Right atrium auricular region (tissue), 2 donors: ENCODE data around the gene AIM2. TPM values are rescaled to one million over a fixed set of nuclear protein-coding genes. Genes with fewer than 3 reads are reported as not detected.

ENCODE experiments used
- DNase-seq: peaks from one replicate; pipeline ENCODE4 v3.0.0-alpha.2; 2019; ENCODE audit warnings: low spot score
- H3K27ac ChIP-seq, 2 donors: fragments of 200-600 bp; sonication (generic); 1 replicate in 1 of 2; 2 replicates in 1 of 2; pipeline ENCODE4 v1.5.1; 2016 to 2019
- H3K27me3 ChIP-seq, 2 donors: fragments of 200-600 bp; sonication (generic); one replicate each; pipeline versions ENCODE4 v1.5.1 to v1.6.0; 2017 to 2019
- H3K36me3 ChIP-seq: fragments of 200-600 bp; sonication (generic); one replicate; pipeline ENCODE4 v1.5.1; 2016
- H3K4me1 ChIP-seq, 2 donors: fragments of 200-600 bp; sonication (generic); one replicate each; pipeline versions ENCODE4 v1.5.1 to v1.6.0; 2017 to 2019
- H3K4me3 ChIP-seq, 2 donors: fragments of 200-600 bp; sonication (generic); 1 replicate in 1 of 2; 2 replicates in 1 of 2; pipeline ENCODE4 v1.5.1; 2017 to 2019; ENCODE audit warnings: mild to moderate bottlenecking in 1 of 2, moderate library complexity in 1 of 2
- H3K9me3 ChIP-seq, 2 donors: fragments of 200-600 bp; sonication (generic); one replicate each; pipeline ENCODE4 v1.5.1; 2019
- total RNA-seq, 2 donors: library from RNA; depleted of rRNA; stranded (reverse); fragments of >200 nt; gene quantifications; one replicate each; pipeline ENCODE4 v1.1.0, GENCODE V29; 2016
- TF ChIP-seq, protein P1 (sequence below), 2 donors: fragments of 200-600 bp; sonication (generic); IDR thresholded peaks; one replicate each; pipeline ENCODE4 v1.5.1; 2019; ENCODE audit warnings: antibody characterized with exemption in 2 of 2

The AIM2 gene, protein sequence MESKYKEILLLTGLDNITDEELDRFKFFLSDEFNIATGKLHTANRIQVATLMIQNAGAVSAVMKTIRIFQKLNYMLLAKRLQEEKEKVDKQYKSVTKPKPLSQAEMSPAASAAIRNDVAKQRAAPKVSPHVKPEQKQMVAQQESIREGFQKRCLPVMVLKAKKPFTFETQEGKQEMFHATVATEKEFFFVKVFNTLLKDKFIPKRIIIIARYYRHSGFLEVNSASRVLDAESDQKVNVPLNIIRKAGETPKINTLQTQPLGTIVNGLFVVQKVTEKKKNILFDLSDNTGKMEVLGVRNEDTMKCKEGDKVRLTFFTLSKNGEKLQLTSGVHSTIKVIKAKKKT
- not detected for total RNA-seq

DNA sequence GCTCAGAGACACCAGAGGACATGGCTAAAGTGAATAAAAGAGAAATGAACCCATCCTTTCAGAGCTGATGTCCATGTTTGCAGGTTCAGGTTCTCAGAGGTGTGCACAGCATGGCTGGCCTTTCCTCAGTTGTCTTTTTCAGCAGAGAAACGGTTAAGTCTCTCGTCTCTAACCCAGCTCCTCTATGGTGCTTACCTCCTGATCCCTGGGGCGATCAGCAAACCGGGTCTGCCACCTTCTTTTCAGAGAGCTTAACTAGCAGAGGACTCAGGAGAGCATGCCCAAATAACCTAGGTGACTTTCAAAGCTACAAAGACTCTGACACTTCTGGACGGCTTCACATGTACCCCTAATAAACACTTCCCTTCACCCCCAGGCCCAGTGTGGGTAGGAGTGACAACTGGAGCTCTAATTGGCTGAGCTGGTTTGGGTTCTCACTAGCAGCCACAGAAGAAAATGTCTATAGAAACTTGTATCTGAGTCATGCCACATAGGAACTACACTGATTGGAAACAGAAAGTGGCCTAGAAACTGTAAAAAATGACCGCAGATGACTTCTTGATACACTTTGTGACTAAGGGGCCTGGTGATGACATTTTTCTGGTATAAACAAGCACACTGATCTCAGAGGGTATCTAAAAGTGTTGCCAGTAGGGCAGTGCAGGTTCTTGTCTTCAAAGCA, at the start of gene AIM2:
TSS of gene AIM2 (minus strand) at position 329 of the 682 bp plus-strand sequence. CDS start 3,267 bp downstream, outside the sequence.
- Histone ChIP-seq H3K36me3 (no peaks in the 10 kb centered on the region), H3K9me3 (no peaks in the 10 kb centered on the region), H3K27me3 (no peaks in the 10 kb centered on the region), H3K4me3 (no peak within 1 kb of the TSS), H3K27ac (no peak within 1 kb of the TSS), H3K4me1 (no peaks in the 10 kb centered on the region)
- DNase-seq: no peak
- TF ChIP-seq, protein P1, sequence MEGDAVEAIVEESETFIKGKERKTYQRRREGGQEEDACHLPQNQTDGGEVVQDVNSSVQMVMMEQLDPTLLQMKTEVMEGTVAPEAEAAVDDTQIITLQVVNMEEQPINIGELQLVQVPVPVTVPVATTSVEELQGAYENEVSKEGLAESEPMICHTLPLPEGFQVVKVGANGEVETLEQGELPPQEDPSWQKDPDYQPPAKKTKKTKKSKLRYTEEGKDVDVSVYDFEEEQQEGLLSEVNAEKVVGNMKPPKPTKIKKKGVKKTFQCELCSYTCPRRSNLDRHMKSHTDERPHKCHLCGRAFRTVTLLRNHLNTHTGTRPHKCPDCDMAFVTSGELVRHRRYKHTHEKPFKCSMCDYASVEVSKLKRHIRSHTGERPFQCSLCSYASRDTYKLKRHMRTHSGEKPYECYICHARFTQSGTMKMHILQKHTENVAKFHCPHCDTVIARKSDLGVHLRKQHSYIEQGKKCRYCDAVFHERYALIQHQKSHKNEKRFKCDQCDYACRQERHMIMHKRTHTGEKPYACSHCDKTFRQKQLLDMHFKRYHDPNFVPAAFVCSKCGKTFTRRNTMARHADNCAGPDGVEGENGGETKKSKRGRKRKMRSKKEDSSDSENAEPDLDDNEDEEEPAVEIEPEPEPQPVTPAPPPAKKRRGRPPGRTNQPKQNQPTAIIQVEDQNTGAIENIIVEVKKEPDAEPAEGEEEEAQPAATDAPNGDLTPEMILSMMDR (IDR thresholded peaks at IDR 0.05): no peak

- DNase-seq: no peak
- Histone ChIP-seq H3K36me3 (no peaks in the 10 kb centered on the region), H3K27me3 (no peaks in the 10 kb centered on the region), H3K4me1 (no peaks in the 10 kb centered on the region), H3K9me3 (no peaks in the 10 kb centered on the region), H3K4me3 (no peak overlapping the region), H3K27ac (no peak overlapping the region)
- TF ChIP-seq, protein P1 (IDR thresholded peaks at IDR 0.05): no peak
Observed at GRCh38 chr1:159123587-159123986, 47.0 kb upstream of the AIM2 start.

DNA sequence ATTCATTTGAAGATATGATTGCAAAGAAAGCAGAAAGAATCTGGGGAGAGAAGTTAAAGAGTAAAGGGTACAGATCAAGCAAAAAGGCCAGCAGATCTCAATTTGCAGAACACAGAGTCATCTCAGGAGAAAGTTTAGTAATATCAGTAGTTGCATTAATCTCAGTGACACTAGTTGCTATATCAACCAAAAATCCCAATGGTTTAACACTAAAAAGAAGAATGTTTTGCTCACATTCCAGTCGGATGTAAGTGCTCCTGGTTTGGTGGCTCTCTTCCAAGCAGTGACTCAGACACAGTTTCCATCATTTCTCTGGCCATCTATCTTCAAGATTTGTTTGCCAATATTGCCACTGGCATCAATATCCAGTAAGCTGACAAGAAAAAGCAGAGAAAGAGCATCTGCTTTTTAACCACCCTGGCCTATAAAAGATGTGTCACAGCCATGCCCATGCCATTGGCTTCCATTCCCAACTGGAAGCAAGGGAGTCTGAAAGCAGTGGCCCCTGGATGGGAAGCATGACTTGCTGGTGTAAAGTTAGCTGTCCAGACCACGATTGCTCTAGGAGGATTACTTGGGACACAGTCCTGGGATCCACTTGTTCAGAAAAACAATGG, 45.5 kb upstream of the AIM2 start:
- no peak overlapping the region for H3K27ac ChIP-seq
- TF ChIP-seq, protein P1 (IDR thresholded peaks at IDR 0.05): no peak
- H3K4me1 ChIP-seq: no peaks in the 10 kb centered on the region
- no peaks in the 10 kb centered on the region for H3K27me3 ChIP-seq
- no peaks in the 10 kb centered on the region for H3K36me3 ChIP-seq
- H3K4me3 ChIP-seq: no peak overlapping the region
- H3K9me3 ChIP-seq: no peaks in the 10 kb centered on the region
- DNase-seq: no peak

- Histone ChIP-seq H3K27me3 (no peaks in the 10 kb centered on the region), H3K27ac (no peak overlapping the region), H3K4me3 (no peak overlapping the region), H3K36me3 (no peaks in the 10 kb centered on the region), H3K4me1 (no peaks in the 10 kb centered on the region), H3K9me3 (no peaks in the 10 kb centered on the region)
- TF ChIP-seq, protein P1 (IDR thresholded peaks at IDR 0.05): no peak
- DNase-seq: no peak
Observed at GRCh38 chr1:159121526-159121925, 45.0 kb upstream of the AIM2 start.

- TF ChIP-seq, protein P1 (IDR thresholded peaks at IDR 0.05): no peak
Observed at GRCh38 chr1:159120317-159120716, 43.8 kb upstream of the AIM2 start.

More at GRCh38 chr1:159120317-159120716, 43.8 kb upstream of the AIM2 start:
- no peaks in the 10 kb centered on the region for H3K27me3 ChIP-seq
- no peaks in the 10 kb centered on the region for H3K36me3 ChIP-seq
- no peak for DNase-seq
- H3K4me3 ChIP-seq: no peak overlapping the region
- no peaks in the 10 kb centered on the region for H3K4me1 ChIP-seq
- no peak overlapping the region for H3K27ac ChIP-seq
- no peaks in the 10 kb centered on the region for H3K9me3 ChIP-seq
